KOPT-K1 (cell line): ENCODE measurements around the gene UBALD1.
A peak's percentile ranks its signal among the peaks of the same experiment; 100 is the strongest.

Source experiments
- H3K27ac ChIP-seq: fragments of 200-600 bp; sonication (generic); 2 replicates; pipeline ENCODE4 v1.5.1; 2016; ENCODE audit warnings: antibody characterized with exemption, mild to moderate bottlenecking, low read depth, low read length; ENCODE audit not compliant: poor library complexity, severe bottlenecking
- H3K36me3 ChIP-seq: fragments of 200-600 bp; sonication (generic); 2 replicates; pipeline ENCODE4 v1.5.1; 2017; ENCODE audit warnings: antibody characterized with exemption, mild to moderate bottlenecking, low read length, moderate library complexity; ENCODE audit not compliant: insufficient read depth
- H3K9me3 ChIP-seq: fragments of 200-600 bp; sonication (generic); 2 replicates; pipeline ENCODE4 v1.5.1; 2017; ENCODE audit warnings: antibody characterized with exemption, low read length, mild to moderate bottlenecking; ENCODE audit not compliant: insufficient read depth, poor library complexity, severe bottlenecking

UBALD1 gene

GRCh38 chr16:4633910-4634635, 19.4 kb upstream of the UBALD1 start:
- Histone ChIP-seq H3K9me3 (peaks cover 11% of the 10 kb centered on the region), H3K36me3 (peaks cover 16% of the 10 kb centered on the region), H3K27ac (no peak overlapping the region)

GRCh38 chr16:4631444-4631843, 16.8 kb upstream of the UBALD1 start:
- peaks cover 11% of the 10 kb centered on the region for H3K9me3 ChIP-seq
- H3K27ac ChIP-seq: no peak overlapping the region
- H3K36me3 ChIP-seq: peaks cover 16% of the 10 kb centered on the region

- peaks cover 11% of the 10 kb centered on the region for H3K9me3 ChIP-seq
- H3K27ac ChIP-seq: no peak overlapping the region
- peaks cover 8% of the 10 kb centered on the region for H3K36me3 ChIP-seq
Measured at GRCh38 chr16:4628283-4628682, 13.6 kb upstream of the UBALD1 start.

GRCh38 chr16:4626396-4626795, 11.7 kb upstream of the UBALD1 start:
- H3K9me3 ChIP-seq: peaks cover 4% of the 10 kb centered on the region
- H3K36me3 ChIP-seq: peaks cover 7% of the 10 kb centered on the region
- peak overlapping the region; percentile 90 for H3K27ac ChIP-seq

GRCh38 chr16:4625560-4626159, 11.0 kb upstream of the UBALD1 start:
- Histone ChIP-seq H3K36me3 (no peaks in the 10 kb centered on the region; the same call in 1 of the 2 replicates), H3K9me3 (no peaks in the 10 kb centered on the region), H3K27ac (peak overlapping the region; percentile 90)

- no peaks in the 10 kb centered on the region; the same call in 1 of the 2 replicates for H3K36me3 ChIP-seq
- no peaks in the 10 kb centered on the region for H3K9me3 ChIP-seq
- H3K27ac ChIP-seq: peak overlapping the region; percentile 90
Measured at GRCh38 chr16:4624827-4625559, 10.3 kb upstream of the UBALD1 start.

GRCh38 chr16:4624015-4624826, 9.5 kb upstream of the UBALD1 start, which contains the start of gene MGRN1:
Gene MGRN1 (plus strand): TSS chr16:4624826. CDS start chr16:4624961, 135 bp downstream.
- Histone ChIP-seq H3K9me3 (no peaks in the 10 kb centered on the region), H3K36me3 (no peaks in the 10 kb centered on the region; the same call in 1 of the 2 replicates), H3K27ac (peak within 1 kb of the TSS; percentile 90)

GRCh38 chr16:4623593-4623992, 8.9 kb upstream of the UBALD1 start:
- Histone ChIP-seq H3K27ac (no peak overlapping the region), H3K9me3 (no peaks in the 10 kb centered on the region), H3K36me3 (no peaks in the 10 kb centered on the region; the same call in 1 of the 2 replicates)

GRCh38 chr16:4618645-4619418, 4.1 kb upstream of the UBALD1 start:
- Histone ChIP-seq H3K27ac (no peak overlapping the region), H3K9me3 (no peaks in the 10 kb centered on the region), H3K36me3 (no peaks in the 10 kb centered on the region)

- Histone ChIP-seq H3K9me3 (no peaks in the 10 kb centered on the region), H3K27ac (no peak overlapping the region), H3K36me3 (no peaks in the 10 kb centered on the region)
Measured at GRCh38 chr16:4617880-4618279, 3.2 kb upstream of the UBALD1 start.

GRCh38 chr16:4616047-4616811, 1.5 kb upstream of the UBALD1 start:
- no peaks in the 10 kb centered on the region for H3K36me3 ChIP-seq
- H3K27ac ChIP-seq: peak overlapping the region; percentile 70
- H3K9me3 ChIP-seq: no peaks in the 10 kb centered on the region

- Histone ChIP-seq H3K27ac (peak overlapping the region; percentile 63), H3K36me3 (no peaks in the 10 kb centered on the region), H3K9me3 (no peaks in the 10 kb centered on the region)
Measured at GRCh38 chr16:4615384-4616046, 827 bp upstream of the UBALD1 start.
